ENCODE measurements around the gene RPS6KB2. TPM values are rescaled to one million over a fixed set of nuclear protein-coding genes. Genes with fewer than 3 reads are reported as not detected.
"Not testable (repeated sequence)": the region's sequence is repeated elsewhere in the genome, so short reads cannot be mapped to it uniquely, and the experiment has no call there.

RPS6KB2 gene
- total RNA-seq, 1 donor from 2014 or later: 30.8 TPM

- DNase-seq (ENCODE audit: low spot score) (no peak), ATAC-seq (no peak)
Measured at GRCh38 chr11:67421430-67422031, 6.8 kb upstream of the RPS6KB2 start.

GRCh38 chr11:67422891-67423290 is 5.4 kb upstream of the RPS6KB2 start:
- DNase-seq (ENCODE audit: low spot score) (no peak), ATAC-seq (no peak)
- intact Hi-C loops (cut with DNase I): no loop called here

More at GRCh38 chr11:67421430-67422031, 6.8 kb upstream of the RPS6KB2 start:
- intact Hi-C loops (cut with DNase I): no loop called here

GRCh38 chr11:67423466-67423865 is 4.8 kb upstream of the RPS6KB2 start:
- ATAC-seq (no peak), DNase-seq (ENCODE audit: low spot score) (no peak)
- intact Hi-C loops (cut with DNase I): no loop called here

- no peak for DNase-seq (ENCODE audit: low spot score)
Measured at GRCh38 chr11:67423891-67424613, 4.2 kb upstream of the RPS6KB2 start.

GRCh38 chr11:67427364-67427859 is 882 bp upstream of the RPS6KB2 start:
- intact Hi-C loops (cut with DNase I); ATAC-seq; DNase-seq (ENCODE audit: low spot score): not testable (repeated sequence)

More at GRCh38 chr11:67423891-67424613, 4.2 kb upstream of the RPS6KB2 start:
- ATAC-seq: no peak
- intact Hi-C loops (cut with DNase I): no loop called here

- intact Hi-C loops (cut with DNase I): no loop called here
- no peak for DNase-seq (ENCODE audit: low spot score)
- ATAC-seq: no peak
Measured at GRCh38 chr11:67429038-67429668, 859 bp downstream of the RPS6KB2 start.

- intact Hi-C loops (cut with DNase I): no loop called here
Measured at GRCh38 chr11:67429722-67430121, 1.4 kb downstream of the RPS6KB2 start.

GRCh38 chr11:67431346-67432249 is 3.3 kb downstream of the RPS6KB2 start:
- DNase-seq (ENCODE audit: low spot score) (no peak), ATAC-seq (no peak)
- intact Hi-C loops (cut with DNase I): no loop called here

More at GRCh38 chr11:67429722-67430121, 1.4 kb downstream of the RPS6KB2 start:
- ATAC-seq (no peak), DNase-seq (ENCODE audit: low spot score) (no peak)

GRCh38 chr11:67432655-67433349 is 4.5 kb downstream of the RPS6KB2 start:
- intact Hi-C loops (cut with DNase I): no loop called here
- ATAC-seq: no peak
- no peak for DNase-seq (ENCODE audit: low spot score)

- no peak for ATAC-seq
- intact Hi-C loops (cut with DNase I): no loop called here
- DNase-seq (ENCODE audit: low spot score): no peak
Measured at GRCh38 chr11:67433536-67434394, 5.5 kb downstream of the RPS6KB2 start.

- intact Hi-C loops (cut with DNase I): no loop called here
- ATAC-seq: no peak
Measured at GRCh38 chr11:67434395-67434881, 6.1 kb downstream of the RPS6KB2 start.

GRCh38 chr11:67435031-67435726 is 6.9 kb downstream of the RPS6KB2 start:
- ATAC-seq (no peak), DNase-seq (ENCODE audit: low spot score) (no peak)

More at GRCh38 chr11:67434395-67434881, 6.1 kb downstream of the RPS6KB2 start:
- no peak for DNase-seq (ENCODE audit: low spot score)

GRCh38 chr11:67435727-67436458 is 7.6 kb downstream of the RPS6KB2 start:
- ATAC-seq: no peak
- intact Hi-C loops (cut with DNase I): no loop called here

More at GRCh38 chr11:67435031-67435726, 6.9 kb downstream of the RPS6KB2 start:
- intact Hi-C loops (cut with DNase I): no loop called here

GRCh38 chr11:67436459-67437081 is 8.3 kb downstream of the RPS6KB2 start:
- ATAC-seq: no peak
- intact Hi-C loops (cut with DNase I): no loop called here
- DNase-seq (ENCODE audit: low spot score): no peak

More at GRCh38 chr11:67435727-67436458, 7.6 kb downstream of the RPS6KB2 start:
- DNase-seq (ENCODE audit: low spot score): no peak

GRCh38 chr11:67437082-67437808 is 9.0 kb downstream of the RPS6KB2 start, which contains the start of gene PTPRCAP:
TSS of gene PTPRCAP (minus strand) at chr11:67437682. CDS start at chr11:67437619, 63 bp downstream.
- intact Hi-C loops (cut with DNase I): no loop called here
- no peak for DNase-seq (ENCODE audit: low spot score)
- no peak for ATAC-seq
